Uterus (tissue), 4 donors: ENCODE results near the gene NKX1-1. TPM values are rescaled to one million over a fixed set of nuclear protein-coding genes. Genes with fewer than 3 reads are reported as not detected.

Experiments
- DNase-seq, 2 donors: peaks; one replicate each; pipeline ENCODE4 v3.0.0-alpha.2; 2019 to 2020
- H3K27ac ChIP-seq, 2 donors: fragments of 200-600 bp; sonication (generic); 1 replicate in 1 of 2; 2 replicates in 1 of 2; pipeline ENCODE4 v1.5.1; 2016 to 2018
- H3K27me3 ChIP-seq, 2 donors: fragments of 200-600 bp; sonication (generic); one replicate each; pipeline ENCODE4 v1.5.1; 2018 to 2019; ENCODE audit warnings: control low read depth in 1 of 2
- H3K36me3 ChIP-seq, 2 donors: fragments of 200-600 bp; sonication (generic); one replicate each; pipeline ENCODE4 v1.5.1; 2019; ENCODE audit warnings: control low read depth in 1 of 2
- H3K4me1 ChIP-seq, 2 donors: fragments of 200-600 bp; sonication (generic); one replicate each; pipeline ENCODE4 v1.5.1; 2018 to 2019; ENCODE audit warnings: control low read depth in 1 of 2
- H3K4me3 ChIP-seq, 2 donors: fragments of 200-600 bp; sonication (generic); 1 replicate in 1 of 2; 2 replicates in 1 of 2; pipeline ENCODE4 v1.5.1; 2018 to 2019; ENCODE audit warnings: mild to moderate bottlenecking in 1 of 2
- H3K9me3 ChIP-seq, 2 donors: fragments of 200-600 bp; sonication (generic); one replicate each; pipeline ENCODE4 v1.5.1; 2019; ENCODE audit warnings: control low read depth in 1 of 2
- POLR2A ChIP-seq, 2 donors: fragments of 450-650 bp; IDR thresholded peaks; one replicate each; pipeline ENCODE4 v1.6.1; 2016; ENCODE audit warnings: antibody characterized with exemption in 2 of 2, mild to moderate bottlenecking in 1 of 2, moderate library complexity in 1 of 2
- intact Hi-C: fragments of 100-400 bp; cut with DNase I; formaldehyde crosslinking; loops from one replicate; pipeline ENCODE4 v1.15.1; 2023; ENCODE audit warnings: low total_unique reads
- total RNA-seq, 4 donors: library from RNA; depleted of rRNA in 3 of 4; stranded (reverse); fragments of >200 nt in 3 of 4; gene quantifications; one replicate each; pipeline versions ENCODE4 v1.1.0 to v1.2.4, GENCODE V29; 2014 to 2023
- TF ChIP-seq, protein P1 (sequence below), 4 experiments: fragments of 200-600 bp in 2 of 4; fragments of 450-650 bp in 2 of 4; sonication (generic) in 2 of 4; IDR thresholded peaks; one replicate each; pipeline ENCODE4 v1.5.1; 2016 to 2019; ENCODE audit warnings: antibody characterized with exemption in 4 of 4, mild to moderate bottlenecking in 2 of 4, moderate library complexity in 1 of 4
- donor health status: DM: yes; HTN: yes; CAD: no.

NKX1-1 gene
- total RNA-seq, 4 donors from 2014 or later: not detected

DNA sequence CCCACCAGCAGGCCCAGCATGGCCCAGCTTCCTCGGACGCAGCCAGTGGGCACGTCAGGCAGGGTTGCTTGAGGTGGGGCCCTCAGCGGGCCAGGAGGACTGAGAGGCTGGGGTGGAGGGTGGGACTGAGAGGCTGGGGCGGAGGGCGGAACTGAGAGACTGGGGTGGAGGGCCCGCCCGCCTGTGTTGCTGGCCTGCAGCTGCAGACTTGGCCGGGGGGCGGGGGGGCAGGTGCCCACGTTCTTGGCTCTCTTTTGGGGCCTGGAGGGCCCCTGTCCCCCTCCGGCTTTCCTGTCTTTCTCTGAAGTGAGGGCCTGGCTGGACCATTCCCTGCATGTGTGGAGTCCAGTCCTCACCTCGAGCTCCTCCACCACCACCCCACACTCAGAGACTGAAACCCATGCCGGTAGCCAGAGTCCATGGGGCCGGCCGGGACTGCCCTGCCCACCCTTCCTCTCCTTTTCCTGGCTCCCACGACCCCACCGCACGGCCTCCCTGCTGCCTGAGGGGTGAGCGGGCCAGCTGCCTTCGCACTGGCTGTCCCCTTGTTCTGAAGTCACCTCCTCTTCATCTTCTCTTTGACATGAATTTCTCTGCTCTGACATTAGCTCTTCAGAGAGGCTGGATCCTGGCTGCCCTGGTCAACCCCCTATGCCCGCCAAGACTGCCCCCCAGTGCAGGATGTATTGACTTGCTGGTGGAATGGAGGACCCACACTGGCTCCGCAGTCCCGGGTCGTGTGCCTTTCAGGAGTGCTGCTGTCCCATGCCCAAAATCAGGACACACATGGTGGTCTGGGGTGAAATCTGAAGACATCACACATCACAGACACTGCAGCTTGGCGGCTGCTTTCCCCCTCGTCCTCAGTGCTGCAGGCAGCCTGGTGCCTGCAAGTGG is 10.1 kb upstream of the NKX1-1 start:
- H3K4me3 ChIP-seq: no peak overlapping the region

DNA sequence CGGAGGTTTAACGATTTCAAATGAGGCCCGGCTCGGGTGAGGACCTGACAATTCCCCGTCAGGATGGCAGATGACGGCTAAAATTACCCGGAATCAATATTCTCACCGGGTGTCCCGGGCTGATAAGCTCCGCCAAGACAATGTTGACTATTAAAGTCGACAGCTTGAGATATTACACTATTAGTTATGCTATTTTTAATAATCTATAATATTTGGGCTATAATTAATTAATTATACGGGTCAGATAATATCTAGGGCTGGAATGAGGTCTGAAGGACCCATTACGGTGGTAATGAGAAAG is 9.4 kb upstream of the NKX1-1 start:
- Histone ChIP-seq H3K4me3 (no peak overlapping the region), H3K27me3 (peaks cover 6 to 38% of the 10 kb centered on the region in 2 donors), H3K36me3 (no peaks in the 10 kb centered on the region), H3K9me3 (no peaks in the 10 kb centered on the region), H3K4me1 (peaks cover 0 to 4% of the 10 kb centered on the region in 2 donors), H3K27ac (no peak overlapping the region)
- TF ChIP-seq POLR2A (IDR thresholded peaks at IDR 0.05): no peak
- TF ChIP-seq, protein P1, sequence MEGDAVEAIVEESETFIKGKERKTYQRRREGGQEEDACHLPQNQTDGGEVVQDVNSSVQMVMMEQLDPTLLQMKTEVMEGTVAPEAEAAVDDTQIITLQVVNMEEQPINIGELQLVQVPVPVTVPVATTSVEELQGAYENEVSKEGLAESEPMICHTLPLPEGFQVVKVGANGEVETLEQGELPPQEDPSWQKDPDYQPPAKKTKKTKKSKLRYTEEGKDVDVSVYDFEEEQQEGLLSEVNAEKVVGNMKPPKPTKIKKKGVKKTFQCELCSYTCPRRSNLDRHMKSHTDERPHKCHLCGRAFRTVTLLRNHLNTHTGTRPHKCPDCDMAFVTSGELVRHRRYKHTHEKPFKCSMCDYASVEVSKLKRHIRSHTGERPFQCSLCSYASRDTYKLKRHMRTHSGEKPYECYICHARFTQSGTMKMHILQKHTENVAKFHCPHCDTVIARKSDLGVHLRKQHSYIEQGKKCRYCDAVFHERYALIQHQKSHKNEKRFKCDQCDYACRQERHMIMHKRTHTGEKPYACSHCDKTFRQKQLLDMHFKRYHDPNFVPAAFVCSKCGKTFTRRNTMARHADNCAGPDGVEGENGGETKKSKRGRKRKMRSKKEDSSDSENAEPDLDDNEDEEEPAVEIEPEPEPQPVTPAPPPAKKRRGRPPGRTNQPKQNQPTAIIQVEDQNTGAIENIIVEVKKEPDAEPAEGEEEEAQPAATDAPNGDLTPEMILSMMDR (IDR thresholded peaks at IDR 0.05): no peak
- no peak for DNase-seq
- intact Hi-C loops: no loop called here

More for the DNA sequence above, 10.1 kb upstream of the NKX1-1 start:
- H3K4me1 ChIP-seq: peaks cover 0 to 4% of the 10 kb centered on the region in 2 donors
- no peaks in the 10 kb centered on the region for H3K36me3 ChIP-seq
- intact Hi-C loops: no loop called here
- peaks cover 5 to 38% of the 10 kb centered on the region in 2 donors for H3K27me3 ChIP-seq
- no peaks in the 10 kb centered on the region for H3K9me3 ChIP-seq
- TF ChIP-seq POLR2A (IDR thresholded peaks at IDR 0.05): no peak
- TF ChIP-seq, protein P1 (IDR thresholded peaks at IDR 0.05): no peak
- DNase-seq: peak in 1 of 2 donors; percentile 3
- H3K27ac ChIP-seq: no peak overlapping the region

DNA sequence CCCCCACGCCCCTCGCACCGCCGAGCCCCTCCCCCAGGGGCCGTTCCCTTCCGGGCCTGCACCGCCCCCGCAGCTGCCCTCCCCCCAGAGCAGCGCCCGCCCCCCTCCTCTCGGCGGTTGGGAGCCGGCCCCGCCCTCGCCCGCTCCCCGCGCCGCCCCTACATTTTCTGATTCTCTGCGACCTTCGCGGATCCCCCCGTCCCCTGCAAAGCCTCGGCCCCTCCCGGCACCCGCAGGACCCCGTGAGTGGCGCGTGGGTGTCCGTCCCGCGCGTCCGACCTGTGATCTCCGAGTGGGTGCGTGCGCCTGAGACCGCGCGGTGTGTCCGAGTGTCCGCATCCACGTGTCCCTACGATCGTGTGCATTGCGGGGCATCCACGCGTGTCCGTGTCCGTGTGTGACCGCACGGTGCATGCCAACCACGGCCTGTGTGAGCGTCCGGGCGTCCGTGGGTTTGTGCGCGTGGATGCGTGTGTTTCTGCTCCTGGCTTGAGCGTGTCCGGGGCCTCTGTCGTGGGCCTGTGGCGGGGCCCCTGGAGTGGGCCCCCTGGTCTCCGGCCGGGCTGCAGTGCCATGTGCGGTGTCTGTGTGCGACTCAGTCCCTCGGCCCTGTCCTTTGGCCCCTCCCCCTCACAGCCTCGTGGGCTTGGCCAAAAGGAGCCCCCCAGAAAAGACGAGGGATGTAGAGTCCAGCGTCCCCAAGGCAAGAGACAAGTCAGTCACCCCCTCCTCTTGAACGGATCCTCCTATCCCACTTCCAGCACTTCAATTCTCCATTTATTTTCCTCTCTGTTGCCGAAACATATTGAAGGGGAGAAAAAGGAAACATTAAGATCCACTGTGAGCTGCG is 8.8 kb upstream of the NKX1-1 start:
- TF ChIP-seq, protein P1 (IDR thresholded peaks at IDR 0.05): no peak
- TF ChIP-seq POLR2A (IDR thresholded peaks at IDR 0.05): no peak
- Histone ChIP-seq H3K27me3 (peaks cover 10 to 44% of the 10 kb centered on the region in 2 donors), H3K27ac (no peak overlapping the region), H3K4me1 (peaks cover 0 to 4% of the 10 kb centered on the region in 2 donors), H3K4me3 (no peak overlapping the region), H3K9me3 (no peaks in the 10 kb centered on the region), H3K36me3 (no peaks in the 10 kb centered on the region)
- no peak for DNase-seq
- intact Hi-C loops: no loop called here

DNA sequence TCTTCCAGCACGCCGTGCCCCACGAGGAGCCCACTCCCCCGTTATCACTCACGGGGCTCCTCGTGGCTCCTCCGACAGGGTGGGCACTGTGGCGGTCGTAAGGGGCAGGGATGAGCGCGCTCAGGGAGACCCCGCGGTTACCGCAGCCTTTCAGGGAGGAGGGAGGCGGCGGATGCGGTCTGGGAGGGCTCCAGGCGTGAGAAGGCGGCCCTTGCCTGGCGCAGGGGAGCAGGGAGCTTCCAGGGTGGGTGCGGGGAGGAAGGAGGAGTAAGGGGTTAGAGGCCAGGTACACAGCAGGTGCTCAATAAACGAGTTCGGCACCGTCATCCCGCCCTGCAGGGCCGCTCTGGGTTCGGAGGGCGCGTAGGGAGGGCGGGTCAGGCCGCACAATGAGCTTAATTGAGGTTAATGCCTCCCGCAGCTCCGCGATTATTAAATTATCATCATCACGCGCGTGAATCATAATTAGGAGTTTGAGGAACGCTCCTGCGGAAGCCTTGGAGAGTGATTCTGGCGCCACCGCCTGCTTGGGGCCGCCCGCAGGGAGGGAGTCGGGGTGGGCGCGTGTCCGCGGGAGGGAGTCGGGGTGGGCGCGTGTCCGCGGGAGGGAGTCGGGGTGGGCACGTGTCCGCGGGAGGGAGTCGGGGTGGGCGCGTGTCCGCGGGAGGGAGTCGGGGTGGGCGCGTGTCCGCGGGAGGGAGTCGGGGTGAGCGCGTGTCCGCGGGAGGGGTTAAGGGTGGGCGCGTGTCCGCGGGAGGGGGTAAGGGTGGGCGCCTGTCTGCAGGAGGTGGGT is 7.6 kb upstream of the NKX1-1 start:
- no peak overlapping the region for H3K4me3 ChIP-seq
- peaks cover 14 to 55% of the 10 kb centered on the region in 2 donors for H3K27me3 ChIP-seq
- H3K9me3 ChIP-seq: no peaks in the 10 kb centered on the region
- TF ChIP-seq, protein P1 (IDR thresholded peaks at IDR 0.05): no peak
- no peak for TF ChIP-seq POLR2A (IDR thresholded peaks at IDR 0.05)
- no peak overlapping the region for H3K27ac ChIP-seq
- H3K36me3 ChIP-seq: no peaks in the 10 kb centered on the region
- intact Hi-C loops: no loop called here
- DNase-seq: no peak
- peaks cover 0 to 4% of the 10 kb centered on the region in 2 donors for H3K4me1 ChIP-seq
